Activated T-helper 9 cell treated with anti-CD3 and anti-CD28 coated beads, Interleukin-2, amount 50 U/mL, for 16 hours (primary cell): ENCODE results near the gene SCYL1.

ENCODE experiments used
- DNase-seq: peaks from one replicate; pipeline ENCODE4 v3.0.0-alpha.2; 2020; ENCODE audit warnings: low read depth

The SCYL1 gene

DNA sequence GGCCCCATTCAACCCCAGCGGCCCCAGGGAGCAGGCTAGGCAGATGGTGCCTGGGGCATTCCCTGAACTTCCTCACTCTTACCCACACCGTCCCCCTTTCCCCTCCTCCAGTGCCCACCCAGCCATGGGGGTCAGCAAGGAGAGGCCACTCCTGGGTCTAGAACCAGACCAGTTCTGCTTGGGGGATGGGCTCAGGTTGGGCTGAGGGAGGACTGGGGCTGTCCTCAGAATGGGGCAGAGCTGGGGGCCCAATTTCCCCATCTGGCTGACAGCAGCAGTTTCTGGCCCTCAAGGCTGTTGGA is 12.4 kb downstream of the SCYL1 start:
- no peak for DNase-seq

DNA sequence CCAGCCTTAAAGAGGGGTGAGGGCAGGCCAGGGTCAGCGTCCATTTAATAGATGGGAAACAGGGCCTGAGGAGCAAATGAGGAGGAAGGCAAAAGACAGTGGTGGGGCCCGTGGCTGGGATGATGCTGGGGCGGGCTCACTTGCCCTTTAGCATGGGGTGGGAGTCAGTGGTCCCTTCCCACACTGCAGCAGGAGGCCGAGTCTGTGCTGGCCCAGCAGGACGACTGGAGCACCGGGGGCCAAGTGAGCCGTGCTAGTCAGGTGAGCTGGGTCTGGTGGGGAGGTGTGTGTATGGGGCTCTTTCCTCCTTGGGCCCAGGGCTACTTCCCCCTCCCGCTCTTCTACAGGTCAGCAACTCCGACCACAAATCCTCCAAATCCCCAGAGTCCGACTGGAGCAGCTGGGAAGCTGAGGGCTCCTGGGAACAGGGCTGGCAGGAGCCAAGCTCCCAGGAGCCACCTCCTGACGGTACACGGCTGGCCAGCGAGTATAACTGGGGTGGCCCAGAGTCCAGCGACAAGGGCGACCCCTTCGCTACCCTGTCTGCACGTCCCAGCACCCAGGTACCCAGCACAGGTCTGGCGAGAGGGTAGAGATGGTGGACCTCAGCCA is 12.8 kb downstream of the SCYL1 start:
- no peak for DNase-seq

DNA sequence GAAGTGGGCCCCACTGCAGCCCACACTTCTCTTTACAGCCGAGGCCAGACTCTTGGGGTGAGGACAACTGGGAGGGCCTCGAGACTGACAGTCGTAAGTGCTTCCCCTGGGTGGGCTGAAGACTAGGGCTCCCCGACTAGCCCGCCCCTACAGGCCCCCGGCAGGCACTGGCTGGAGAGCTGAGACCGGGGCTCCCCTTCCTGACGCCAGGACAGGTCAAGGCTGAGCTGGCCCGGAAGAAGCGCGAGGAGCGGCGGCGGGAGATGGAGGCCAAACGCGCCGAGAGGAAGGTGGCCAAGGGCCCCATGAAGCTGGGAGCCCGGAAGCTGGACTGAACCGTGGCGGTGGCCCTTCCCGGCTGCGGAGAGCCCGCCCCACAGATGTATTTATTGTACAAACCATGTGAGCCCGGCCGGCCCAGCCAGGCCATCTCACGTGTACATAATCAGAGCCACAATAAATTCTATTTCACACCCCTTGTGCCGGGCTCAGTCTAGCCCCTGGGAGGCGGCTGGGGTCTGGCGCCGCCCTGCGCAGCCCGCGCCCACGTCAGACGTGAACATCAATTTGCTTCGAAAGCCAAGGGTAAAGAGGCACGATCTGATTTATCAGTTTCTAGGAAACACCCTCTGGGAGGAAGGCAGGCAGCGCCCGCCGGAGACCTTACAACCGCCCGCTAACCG is 13.5 kb downstream of the SCYL1 start:
- DNase-seq, result no peak

DNA sequence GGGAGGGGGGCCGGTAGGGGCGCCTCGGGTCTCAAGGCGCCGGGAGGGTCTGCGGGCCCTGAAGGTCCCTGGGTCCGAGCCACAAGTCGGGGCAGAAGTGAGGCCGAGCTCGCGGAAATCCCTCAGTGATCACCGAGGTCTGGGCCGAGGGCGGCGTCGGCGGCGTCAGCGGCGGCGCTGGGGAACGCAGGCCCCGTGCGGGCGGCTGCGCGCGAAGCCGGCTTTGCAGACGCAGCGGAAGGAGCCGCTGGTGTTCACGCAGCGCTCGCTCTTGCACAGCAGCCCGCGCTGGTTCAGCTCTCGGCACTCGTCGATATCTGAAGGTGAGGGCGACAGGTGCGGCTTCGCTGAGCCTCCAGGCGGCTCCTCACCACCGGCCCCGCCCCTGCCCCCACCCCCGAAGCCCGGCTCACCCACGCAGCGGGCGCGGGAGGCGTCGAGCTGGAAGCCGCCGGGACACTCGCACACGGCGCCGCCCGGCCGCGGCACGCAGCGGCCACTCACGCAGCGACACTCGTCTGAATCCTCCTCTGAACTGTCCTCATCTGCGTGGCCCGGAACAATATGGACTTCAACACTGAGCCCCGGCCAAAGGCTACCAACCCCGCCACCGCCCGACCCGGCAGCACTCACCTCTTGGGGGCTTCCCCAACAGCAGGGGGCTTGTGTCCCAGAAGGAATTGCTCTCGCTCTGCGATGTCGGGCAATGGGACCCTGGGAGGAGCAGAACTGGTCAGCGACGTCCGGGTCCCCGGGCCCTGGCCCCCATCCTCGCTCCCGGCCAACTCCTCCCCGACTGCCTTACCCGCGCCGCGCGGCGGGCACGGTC is 14.2 kb downstream of the SCYL1 start:
- no peak for DNase-seq

DNA sequence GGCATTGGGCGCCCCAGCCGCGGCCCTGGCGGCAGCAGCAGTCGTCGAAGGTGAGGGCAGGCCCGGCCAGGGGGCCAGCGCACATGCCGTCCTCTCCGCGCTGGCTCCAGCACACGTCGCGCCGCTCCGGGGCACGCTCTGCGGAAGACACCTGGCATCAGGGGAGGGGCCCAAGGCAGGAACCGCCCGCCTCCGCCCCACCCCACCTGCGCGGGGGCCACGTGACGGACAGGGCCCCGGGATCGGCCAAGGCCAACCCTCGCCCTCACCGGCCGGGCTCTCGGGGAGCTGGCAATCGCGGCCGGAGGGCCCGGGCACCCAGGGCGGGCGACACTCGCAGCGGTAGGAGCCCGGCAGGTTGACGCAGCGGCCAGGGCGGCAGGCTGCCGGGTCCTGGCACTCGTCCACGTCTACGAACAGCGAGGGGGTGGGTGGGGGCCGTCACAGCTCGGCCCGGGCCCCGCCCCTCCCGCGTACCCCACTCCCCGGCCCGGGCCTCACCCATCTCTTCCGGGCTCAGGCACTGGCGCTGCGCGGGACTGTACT is 14.9 kb downstream of the SCYL1 start:
- peak; percentile 31 for DNase-seq

DNA sequence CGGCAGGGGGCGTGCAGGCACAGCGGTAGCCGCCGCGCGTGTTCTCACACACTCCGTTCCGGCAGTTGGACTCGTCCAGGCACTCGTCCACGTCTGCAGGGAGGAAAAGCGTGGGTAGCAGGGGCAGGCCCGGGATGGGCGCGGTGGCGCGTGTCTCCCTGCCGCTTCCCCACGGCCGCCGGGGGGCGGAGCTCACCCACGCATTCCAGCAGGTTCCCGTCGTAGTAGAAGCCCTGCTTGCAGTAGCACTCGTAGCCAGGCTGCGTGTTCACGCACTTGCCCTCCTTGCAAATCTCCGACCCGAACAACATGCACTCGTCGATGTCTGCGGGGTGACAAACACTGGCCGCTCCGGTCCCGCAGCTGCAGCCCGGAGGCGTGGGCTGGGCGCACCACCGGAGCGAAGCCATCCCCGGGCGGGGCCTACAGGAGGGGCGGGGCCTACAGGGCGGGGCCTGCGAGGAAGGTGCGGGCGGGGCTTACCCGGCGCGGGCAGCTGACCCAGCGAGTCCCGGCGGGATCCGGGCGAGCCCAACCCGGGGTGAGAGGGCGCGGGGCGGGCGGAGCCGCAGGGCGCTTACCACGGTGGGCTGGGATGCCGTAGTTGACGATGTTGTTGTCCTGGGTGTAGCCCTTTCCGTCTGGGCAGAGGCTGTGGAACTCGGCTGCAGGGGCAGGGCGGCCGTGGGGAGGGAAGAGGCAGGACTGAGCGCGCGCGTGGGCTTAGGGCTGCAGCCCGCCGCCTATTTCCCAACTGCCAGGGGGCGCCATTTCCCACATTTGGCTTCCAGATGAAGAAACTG is 15.6 kb downstream of the SCYL1 start:
- peak; percentile 76 for DNase-seq

DNA sequence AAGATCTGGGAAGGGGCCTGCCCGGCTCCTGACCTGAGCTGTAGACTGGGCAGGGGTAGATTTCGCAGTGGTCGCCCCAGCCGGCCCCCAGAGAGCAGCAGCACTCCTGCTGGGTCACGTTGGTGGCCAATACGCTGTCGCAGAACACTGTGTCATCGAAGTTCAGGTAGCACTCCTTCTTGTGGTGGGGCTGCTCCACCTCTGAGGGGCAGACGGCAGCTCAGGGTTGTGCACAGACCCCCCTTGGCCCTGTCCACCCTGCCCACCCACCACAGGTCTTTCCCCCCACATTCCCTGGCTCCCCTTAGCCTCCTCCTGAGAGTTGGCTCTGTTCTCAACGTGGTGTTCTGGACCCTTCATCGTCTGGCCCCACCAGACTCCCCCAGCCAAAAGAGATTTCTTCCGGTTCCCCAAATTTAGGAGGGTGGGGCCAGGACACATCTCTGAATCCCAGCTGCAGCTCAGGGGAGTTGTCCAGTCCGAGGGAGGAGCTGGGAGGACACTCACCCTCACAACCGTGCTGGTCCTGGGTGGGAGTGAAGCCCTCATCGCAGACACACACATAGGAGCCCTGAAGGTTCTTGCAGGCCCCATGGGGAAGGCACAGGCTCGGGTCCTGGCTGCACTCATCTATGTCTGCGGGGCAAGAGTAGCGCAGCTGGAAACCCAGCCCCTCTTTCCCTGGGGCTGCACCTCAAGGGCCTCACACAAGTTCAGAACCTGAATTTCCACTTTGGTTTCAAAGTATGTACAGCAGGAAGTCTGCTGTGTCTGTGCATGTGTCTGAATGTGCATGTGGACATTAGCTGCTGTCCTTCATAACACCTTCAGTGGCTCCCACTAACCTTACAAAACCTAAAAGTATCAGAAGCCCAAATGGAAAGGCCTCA is 16.5 kb downstream of the SCYL1 start:
- no peak for DNase-seq

DNA sequence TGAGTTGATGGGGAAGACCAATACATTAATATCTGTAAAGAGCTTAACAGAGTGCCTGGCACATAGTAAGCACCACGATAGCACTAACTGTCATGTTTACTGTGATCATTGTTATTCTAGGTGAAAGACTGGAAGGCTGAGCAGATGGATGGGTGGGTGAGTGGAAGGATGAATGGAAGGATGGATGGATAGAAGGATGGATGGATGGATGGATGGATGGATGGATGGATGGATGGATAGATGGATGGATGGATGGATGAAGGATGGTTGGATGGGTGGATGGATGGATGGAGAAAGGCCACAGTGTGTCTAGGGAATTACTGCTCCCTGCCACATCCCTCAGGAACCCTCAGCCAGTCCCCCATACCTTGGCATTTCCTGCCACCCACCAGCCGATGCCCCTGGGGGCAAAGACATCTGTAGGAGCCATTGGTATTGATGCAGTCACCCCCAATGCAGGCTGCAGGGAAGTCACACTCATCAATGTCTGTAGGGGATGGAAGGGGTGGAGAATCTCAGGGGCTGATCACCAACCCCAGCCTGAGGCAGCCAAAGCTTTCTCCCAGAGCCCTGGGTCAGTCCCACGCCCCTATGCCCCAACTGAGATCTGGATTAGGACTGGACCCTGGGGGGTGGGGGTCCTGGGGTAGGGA is 18.0 kb downstream of the SCYL1 start:
- DNase-seq, result no peak

DNA sequence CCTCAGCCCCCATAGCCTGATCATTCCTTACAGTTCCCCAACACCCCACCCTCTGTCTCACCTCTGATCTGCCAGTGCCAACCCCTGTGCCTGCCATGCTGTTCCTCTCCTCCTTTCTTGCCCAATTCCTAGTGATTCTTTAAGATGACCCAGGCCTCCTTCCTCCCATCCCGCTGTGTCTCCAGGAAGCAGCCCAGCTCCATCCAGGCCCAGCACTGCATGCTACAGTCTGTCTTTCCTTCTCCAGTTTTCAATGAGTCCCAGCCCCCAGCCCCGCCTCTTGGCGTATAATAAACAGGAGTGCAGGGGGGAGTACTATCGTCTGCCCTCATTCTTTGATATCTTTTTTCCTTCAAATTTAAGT is 21.0 kb downstream of the SCYL1 start:
- DNase-seq, result no peak

DNA sequence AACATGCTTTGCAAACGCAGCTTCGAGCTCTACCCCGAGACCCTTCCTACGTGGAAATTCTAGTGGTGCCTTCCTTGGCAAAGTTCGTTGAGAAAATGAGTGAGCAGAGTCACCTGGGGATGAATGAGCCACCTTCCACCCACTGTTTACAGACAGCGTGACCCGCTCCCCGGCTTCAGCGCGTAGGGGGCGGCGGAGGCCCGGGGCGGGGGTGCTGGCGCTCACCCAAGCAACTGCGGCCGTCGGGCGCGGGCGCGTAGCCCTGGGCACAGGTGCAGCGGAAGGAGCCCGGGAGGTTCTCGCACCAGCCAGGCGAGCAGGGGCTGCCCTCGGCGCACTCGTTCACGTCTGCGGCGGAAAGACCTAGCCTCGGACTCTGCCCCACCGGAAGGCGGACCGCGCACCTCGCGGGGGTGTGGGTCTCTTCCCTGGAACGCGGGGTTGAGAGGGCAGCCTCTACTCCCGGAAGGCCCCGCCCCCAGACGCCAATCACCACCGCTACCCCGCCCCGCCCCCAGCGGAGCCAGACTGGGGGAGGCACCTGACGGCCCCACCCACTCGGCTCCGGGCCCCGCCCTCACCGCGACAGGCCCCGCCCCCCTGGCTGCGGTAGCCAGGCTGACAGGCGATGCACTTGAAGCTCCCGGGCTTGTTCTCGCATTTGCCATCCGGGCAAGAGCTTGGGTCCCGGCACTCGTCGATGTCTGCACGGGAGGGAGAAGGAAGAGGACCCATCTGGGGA is 21.5 kb downstream of the SCYL1 start:
- peak; percentile 97 for DNase-seq

DNA sequence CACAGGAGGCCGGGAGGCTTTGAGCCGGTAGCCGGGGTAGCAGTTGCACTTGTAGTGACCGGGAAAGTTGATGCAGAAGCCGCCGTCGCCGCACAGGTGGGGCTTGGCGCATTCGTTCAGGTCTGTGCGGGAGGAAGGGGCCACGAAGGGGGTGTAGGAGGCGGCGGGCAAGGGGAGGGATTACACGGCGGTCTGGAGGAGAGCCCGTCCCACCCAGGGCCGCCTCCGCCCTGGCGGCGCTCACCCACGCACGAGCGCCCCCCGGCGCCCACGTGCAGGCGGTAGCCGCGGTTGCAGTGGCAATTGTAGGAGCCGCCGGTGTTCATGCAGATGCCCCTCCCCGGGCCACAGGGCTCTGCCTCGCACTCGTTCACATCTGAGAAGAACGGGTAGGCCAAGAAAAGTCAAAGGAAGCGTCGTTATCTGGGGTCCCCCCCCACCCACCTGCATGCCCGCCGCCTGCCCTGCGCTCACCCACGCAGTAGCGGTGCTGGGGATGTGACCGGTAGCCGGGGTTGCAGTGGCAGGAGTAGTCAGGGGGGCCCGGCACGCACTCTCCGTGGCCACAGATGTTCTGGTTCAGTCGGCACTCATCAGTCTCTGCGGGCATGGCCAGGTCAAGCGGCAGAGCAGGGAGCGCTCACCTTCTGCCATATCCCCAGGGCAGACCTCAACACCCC is 22.7 kb downstream of the SCYL1 start:
- DNase-seq, result no peak

DNA sequence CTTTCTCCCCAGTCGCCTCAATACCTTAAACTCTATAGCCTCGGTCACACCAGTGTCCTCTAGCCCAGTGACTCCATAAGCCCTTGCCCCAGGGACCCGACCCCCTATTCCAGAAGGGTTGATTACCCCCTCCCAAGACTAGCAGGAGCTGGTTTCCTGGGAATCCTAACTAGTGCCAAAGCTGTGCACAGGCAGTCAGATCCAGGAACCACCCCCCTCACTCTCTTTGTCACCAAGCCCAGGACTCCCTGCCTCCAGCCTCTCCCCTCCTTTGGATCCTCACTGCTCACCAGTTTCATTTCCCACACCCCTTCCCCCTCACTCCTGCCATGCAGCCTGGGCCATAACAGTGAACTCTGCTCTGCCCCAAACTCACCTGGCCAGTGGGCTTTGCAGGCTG is 23.5 kb downstream of the SCYL1 start:
- no peak for DNase-seq

DNA sequence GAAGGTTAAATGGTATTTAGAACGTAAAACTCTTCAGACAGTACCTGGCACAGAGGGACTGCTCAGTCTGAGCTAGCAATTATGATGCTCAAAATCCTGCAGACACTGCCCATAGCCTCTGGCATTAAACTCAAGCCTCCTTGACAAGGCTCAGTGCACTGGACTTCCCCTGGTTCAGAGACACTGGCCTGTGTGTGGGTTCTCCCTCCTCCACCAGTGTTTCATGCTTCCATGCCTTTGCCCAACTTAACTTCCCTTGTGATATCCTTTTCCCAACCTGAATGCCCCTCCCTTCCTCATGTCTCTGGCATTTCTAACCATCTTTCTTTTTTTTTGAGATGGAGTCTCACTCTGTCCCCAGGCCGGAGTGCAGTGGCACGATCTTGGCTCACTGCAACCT is 24.2 kb downstream of the SCYL1 start:
- no peak for DNase-seq

DNA sequence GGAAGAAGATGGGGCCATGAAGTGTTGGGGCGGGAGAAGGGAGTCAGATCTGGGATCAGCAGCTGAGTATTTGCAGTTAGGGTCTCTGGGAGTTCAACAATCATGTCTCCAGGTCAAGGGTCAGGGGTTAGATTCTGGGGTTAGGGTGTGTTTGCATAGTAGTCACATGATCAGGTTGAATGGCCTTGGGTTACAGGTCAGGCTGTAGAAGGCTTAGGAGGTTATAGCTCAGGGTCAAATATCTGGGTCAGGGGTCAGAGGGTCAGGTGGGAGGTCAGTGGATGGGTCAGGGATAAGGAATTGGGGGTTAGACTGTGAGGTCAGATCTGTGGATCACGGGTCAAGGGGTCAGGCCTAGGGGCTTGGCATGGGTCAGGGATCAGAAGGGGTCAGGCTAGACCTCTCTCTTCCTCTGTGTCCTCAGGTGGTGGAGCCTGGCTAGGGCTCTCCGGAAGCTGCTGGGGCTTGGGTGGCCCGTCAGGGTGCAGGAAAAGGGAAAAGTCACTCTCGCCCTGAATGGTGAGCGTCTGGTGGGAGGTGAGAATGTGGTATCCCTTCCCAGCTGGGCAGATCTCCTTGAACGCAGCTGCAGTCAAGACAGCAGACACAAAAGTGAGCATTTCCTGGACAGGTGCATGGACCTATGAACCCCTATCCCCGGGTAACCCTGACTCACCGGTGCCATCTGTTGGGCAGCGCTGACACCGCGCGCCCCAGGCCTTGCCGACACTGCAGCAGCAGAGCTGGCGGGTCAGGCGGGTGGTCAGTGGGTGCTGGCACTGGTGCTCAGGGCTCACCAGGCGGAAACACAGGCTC is 26.9 kb downstream of the SCYL1 start:
- peak; percentile 56 for DNase-seq

DNA sequence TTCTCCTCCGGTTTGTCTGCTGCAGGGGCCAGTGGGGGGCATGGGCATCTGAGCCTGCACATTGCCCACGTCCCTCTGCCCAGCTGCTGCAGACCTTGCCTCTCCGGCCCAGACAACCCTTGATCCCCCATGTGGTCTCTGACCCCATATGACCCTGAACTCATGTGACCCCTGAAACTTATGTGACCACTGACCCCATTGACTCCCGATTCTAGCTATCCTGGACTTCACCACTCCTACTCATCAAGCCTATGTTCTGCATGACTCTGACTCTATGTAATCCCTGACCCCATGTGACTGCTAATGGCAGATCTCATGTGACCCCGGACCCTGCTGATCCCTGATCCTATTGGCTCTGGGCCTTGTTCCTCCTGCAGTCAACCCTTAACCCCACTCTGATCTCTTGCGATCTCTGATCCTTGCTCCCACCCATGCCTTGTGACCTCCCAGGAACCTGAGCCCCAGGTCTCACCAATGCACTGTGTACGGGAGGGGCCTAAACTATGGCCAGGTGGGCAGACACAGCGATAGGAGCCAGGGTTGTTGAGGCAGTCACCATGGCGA is 27.6 kb downstream of the SCYL1 start:
- DNase-seq, result no peak

DNA sequence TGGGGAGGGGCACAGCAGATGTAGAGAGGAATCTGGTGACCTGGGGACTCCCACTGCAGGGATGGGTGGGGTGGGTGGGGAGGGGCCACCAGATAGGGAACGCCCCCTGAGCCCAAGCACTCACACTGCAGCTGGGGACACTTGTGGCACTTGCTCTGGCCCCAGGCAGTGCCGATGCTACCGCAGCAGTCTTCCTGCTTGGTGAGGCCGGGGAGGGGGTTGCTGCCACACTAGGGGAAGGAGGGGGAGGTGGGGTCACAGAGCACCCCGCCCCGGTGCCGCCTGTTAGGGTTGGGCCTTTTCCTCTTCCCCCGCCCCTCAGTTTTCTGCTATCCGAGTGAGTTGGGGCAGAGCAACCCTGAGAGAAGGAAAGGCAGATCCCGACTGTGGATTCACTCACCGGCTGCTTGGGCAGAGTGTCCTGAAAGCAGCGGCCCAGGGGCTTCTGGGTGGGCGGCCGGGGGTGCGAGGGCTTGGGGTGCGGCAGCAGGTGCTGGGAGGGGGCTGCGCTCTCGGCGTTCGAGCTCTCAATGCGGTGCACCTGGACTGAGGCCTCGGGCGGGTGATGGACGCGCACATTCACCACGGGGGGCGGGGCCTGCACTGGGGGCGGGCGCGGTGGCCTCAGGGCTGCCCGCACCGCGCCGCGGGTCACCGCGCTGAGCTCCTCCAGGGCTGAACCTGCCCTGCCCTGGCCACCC is 28.6 kb downstream of the SCYL1 start:
- DNase-seq, result peak; percentile 44

DNA sequence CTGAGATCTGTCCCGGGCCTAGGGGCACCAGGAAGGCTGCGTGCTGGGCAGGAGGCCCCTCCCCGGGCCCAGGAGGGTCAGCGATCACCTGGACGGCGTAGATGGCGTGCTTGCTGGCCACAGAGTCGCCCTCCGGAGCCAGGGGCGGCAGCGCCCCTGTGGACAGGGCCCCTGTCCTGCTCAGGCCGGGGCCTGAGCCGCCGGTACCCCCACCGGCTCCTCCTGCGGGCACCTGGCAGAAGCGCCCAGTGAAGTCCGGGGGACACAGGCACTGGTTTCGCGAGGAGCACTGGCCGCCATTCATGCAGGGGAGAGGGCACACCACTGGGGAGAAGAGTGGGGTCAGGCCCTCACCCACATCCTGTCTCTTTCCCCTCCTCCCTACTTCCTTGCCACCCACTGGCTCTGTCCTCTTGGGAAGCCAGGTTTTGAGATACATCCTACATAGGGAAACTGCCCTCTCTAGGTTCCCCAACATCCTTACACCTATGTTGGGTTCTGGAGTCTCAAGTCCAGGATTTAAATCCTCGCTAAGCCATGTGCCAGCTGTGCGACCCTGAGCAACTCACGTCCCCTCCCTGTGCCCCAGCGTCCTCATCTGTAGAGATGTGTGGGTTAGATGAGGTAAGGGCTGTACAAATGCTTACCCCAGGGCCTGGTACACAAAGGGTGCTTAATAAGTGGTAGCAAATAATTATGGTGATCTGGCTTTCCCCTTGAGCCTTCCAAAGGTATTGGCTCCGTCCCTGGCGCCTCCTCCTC is 29.4 kb downstream of the SCYL1 start:
- no peak for DNase-seq
